Breast epithelium (tissue), 3 donors: ENCODE data around the gene TM2D3.

ENCODE experiments used
- POLR2A ChIP-seq: fragments of 450-650 bp; IDR thresholded peaks from one replicate; pipeline ENCODE4 v1.6.1; 2016; ENCODE audit warnings: antibody characterized with exemption, mild to moderate bottlenecking, moderate library complexity
- TF ChIP-seq, protein P1 (sequence below), 3 donors: fragments of 450-650 bp; IDR thresholded peaks; one replicate each; pipeline ENCODE4 v1.5.1; 2016 to 2017; ENCODE audit warnings: antibody characterized with exemption in 3 of 3, mild to moderate bottlenecking in 3 of 3, moderate library complexity in 3 of 3

- TF ChIP-seq POLR2A, result no peak
- TF ChIP-seq, protein P1, sequence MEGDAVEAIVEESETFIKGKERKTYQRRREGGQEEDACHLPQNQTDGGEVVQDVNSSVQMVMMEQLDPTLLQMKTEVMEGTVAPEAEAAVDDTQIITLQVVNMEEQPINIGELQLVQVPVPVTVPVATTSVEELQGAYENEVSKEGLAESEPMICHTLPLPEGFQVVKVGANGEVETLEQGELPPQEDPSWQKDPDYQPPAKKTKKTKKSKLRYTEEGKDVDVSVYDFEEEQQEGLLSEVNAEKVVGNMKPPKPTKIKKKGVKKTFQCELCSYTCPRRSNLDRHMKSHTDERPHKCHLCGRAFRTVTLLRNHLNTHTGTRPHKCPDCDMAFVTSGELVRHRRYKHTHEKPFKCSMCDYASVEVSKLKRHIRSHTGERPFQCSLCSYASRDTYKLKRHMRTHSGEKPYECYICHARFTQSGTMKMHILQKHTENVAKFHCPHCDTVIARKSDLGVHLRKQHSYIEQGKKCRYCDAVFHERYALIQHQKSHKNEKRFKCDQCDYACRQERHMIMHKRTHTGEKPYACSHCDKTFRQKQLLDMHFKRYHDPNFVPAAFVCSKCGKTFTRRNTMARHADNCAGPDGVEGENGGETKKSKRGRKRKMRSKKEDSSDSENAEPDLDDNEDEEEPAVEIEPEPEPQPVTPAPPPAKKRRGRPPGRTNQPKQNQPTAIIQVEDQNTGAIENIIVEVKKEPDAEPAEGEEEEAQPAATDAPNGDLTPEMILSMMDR (IDR thresholded peaks at IDR 0.05), result no peak
Observed at GRCh38 chr15:101684877-101685276, 32.7 kb upstream of the TM2D3 start.
